Astrocyte (in vitro differentiated cells and primary cell): ENCODE results near the gene SFTPD. TPM values are rescaled to one million over a fixed set of nuclear protein-coding genes. Genes with fewer than 3 reads are reported as not detected.

Experiments
- DNase-seq: peaks from one replicate; pipeline ENCODE4 v3.0.0-alpha.2; 2010; ENCODE audit warnings: low read depth
- FAIRE-seq: peaks from 2 replicates; lab custom pipeline; 2011; peaks lifted over from hg19 to GRCh38; lab: Jason Lieb, UNC
- H2AFZ ChIP-seq: 2 replicates; pipeline ENCODE4 v1.6.0; 2012; ENCODE audit warnings: low read depth, low read length, inconsistent platforms
- H3K27ac ChIP-seq: 2 replicates; pipeline ENCODE4 v1.5.1; 2011; ENCODE audit warnings: low read depth, low read length, inconsistent platforms
- H3K27me3 ChIP-seq: 2 replicates; pipeline ENCODE4 v1.6.0; 2011; ENCODE audit warnings: low read length, inconsistent platforms; ENCODE audit not compliant: insufficient read depth
- H3K36me3 ChIP-seq: 2 replicates; pipeline ENCODE4 v1.5.1; 2011; ENCODE audit warnings: low read length, inconsistent platforms; ENCODE audit not compliant: insufficient read depth
- H3K4me1 ChIP-seq: 2 replicates; pipeline ENCODE4 v1.5.1; 2011; ENCODE audit warnings: low read length, inconsistent platforms; ENCODE audit not compliant: insufficient read depth
- H3K4me2 ChIP-seq: 2 replicates; pipeline ENCODE4 v1.6.0; 2012; ENCODE audit warnings: low read length, inconsistent platforms
- H3K4me3 ChIP-seq: 2 replicates; pipeline ENCODE4 v1.5.1; 2011; ENCODE audit warnings: low read depth, mild to moderate bottlenecking, low read length, inconsistent platforms; ENCODE audit not compliant: insufficient read depth
- H3K79me2 ChIP-seq: 2 replicates; pipeline ENCODE4 v1.6.0; 2012; ENCODE audit warnings: mild to moderate bottlenecking, low read length, inconsistent platforms; ENCODE audit not compliant: insufficient read depth
- H3K9ac ChIP-seq: 2 replicates; pipeline ENCODE4 v1.6.0; 2012; ENCODE audit warnings: mild to moderate bottlenecking, low read length, inconsistent platforms
- H3K9me3 ChIP-seq: 2 replicates; pipeline ENCODE4 v1.5.1; 2012; ENCODE audit warnings: low read depth, mild to moderate bottlenecking, low read length, inconsistent platforms; ENCODE audit not compliant: insufficient read depth
- H4K20me1 ChIP-seq: 2 replicates; pipeline ENCODE4 v1.6.0; 2012; ENCODE audit warnings: low read length, inconsistent platforms; ENCODE audit not compliant: insufficient read depth
- H3K27ac Mint-ChIP-seq: one replicate; pipeline ENCODE4 v1.8.0; 2021; ENCODE audit warnings: mild to moderate bottlenecking, mixed read lengths; ENCODE audit not compliant: unreplicated experiment
- H3K27me3 Mint-ChIP-seq: one replicate; pipeline ENCODE4 v1.8.0; 2021; ENCODE audit warnings: low read depth, mixed read lengths; ENCODE audit not compliant: unreplicated experiment
- H3K36me3 Mint-ChIP-seq: one replicate; pipeline ENCODE4 v1.8.0; 2021; ENCODE audit warnings: low read depth, mixed read lengths; ENCODE audit not compliant: unreplicated experiment
- H3K4me1 Mint-ChIP-seq: one replicate; pipeline ENCODE4 v1.8.0; 2021; ENCODE audit warnings: low read depth, mixed read lengths; ENCODE audit not compliant: unreplicated experiment
- H3K4me3 Mint-ChIP-seq: one replicate; pipeline ENCODE4 v1.8.0; 2021; ENCODE audit warnings: mild to moderate bottlenecking, moderate library complexity, mixed read lengths; ENCODE audit not compliant: unreplicated experiment
- H3K9me3 Mint-ChIP-seq: one replicate; pipeline ENCODE4 v1.8.0; 2021; ENCODE audit warnings: mild to moderate bottlenecking, mixed read lengths; ENCODE audit not compliant: unreplicated experiment
- CTCF ChIP-seq: IDR thresholded peaks from 2 replicates; pipeline ENCODE4 v1.5.1; 2011; ENCODE audit warnings: low read depth, mild to moderate bottlenecking, inconsistent platforms, low read length, moderate library complexity; ENCODE audit not compliant: insufficient read depth
- EZH2 ChIP-seq: IDR thresholded peaks from 2 replicates; pipeline ENCODE4 v1.6.1; 2012; ENCODE audit warnings: mild to moderate bottlenecking, low read length, inconsistent platforms; ENCODE audit not compliant: insufficient read depth
- total RNA-seq: library from RNA; stranded (reverse); gene quantifications from 2 replicates; pipeline ENCODE4 v1.2.1, GENCODE V29; 2021

Gene SFTPD
- total RNA-seq, 1 donor from 2014 or later = 0.27 TPM

GRCh38 chr10:79946271-79947082 is 2.4 kb downstream of the SFTPD start:
- no peaks in the 10 kb centered on the region for H3K4me1 ChIP-seq
- H3K27ac ChIP-seq = no peak overlapping the region
- no peak overlapping the region for H2AFZ ChIP-seq
- no peak overlapping the region for H3K4me3 ChIP-seq
- H3K79me2 ChIP-seq = no peaks in the 10 kb centered on the region
- peaks cover 7% of the 10 kb centered on the region for H3K9me3 Mint-ChIP-seq
- H3K4me1 Mint-ChIP-seq = no peaks in the 10 kb centered on the region
- H3K36me3 ChIP-seq = no peaks in the 10 kb centered on the region
- no peak overlapping the region for H3K4me2 ChIP-seq
- H3K27me3 ChIP-seq = peaks cover 4% of the 10 kb centered on the region
- H3K27me3 Mint-ChIP-seq = peaks cover 50% of the 10 kb centered on the region
- H3K36me3 Mint-ChIP-seq = no peaks in the 10 kb centered on the region
- FAIRE-seq (no peak), DNase-seq (no peak)
- TF ChIP-seq EZH2 (no peak), CTCF (no peak)
- no peaks in the 10 kb centered on the region for H4K20me1 ChIP-seq
- H3K4me3 Mint-ChIP-seq = no peak overlapping the region
- no peaks in the 10 kb centered on the region for H3K9me3 ChIP-seq
- H3K9ac ChIP-seq = no peak overlapping the region
- no peak overlapping the region for H3K27ac Mint-ChIP-seq

- H4K20me1 ChIP-seq = no peaks in the 10 kb centered on the region
- TF ChIP-seq EZH2 (no peak), CTCF (no peak)
- DNase-seq (no peak), FAIRE-seq (no peak)
- H2AFZ ChIP-seq = no peak overlapping the region
- no peaks in the 10 kb centered on the region for H3K79me2 ChIP-seq
- no peaks in the 10 kb centered on the region for H3K36me3 ChIP-seq
- H3K27ac Mint-ChIP-seq = no peak overlapping the region
- no peak overlapping the region for H3K27ac ChIP-seq
- peaks cover 57% of the 10 kb centered on the region for H3K27me3 Mint-ChIP-seq
- H3K9me3 ChIP-seq = no peaks in the 10 kb centered on the region
- no peaks in the 10 kb centered on the region for H3K4me1 Mint-ChIP-seq
- no peaks in the 10 kb centered on the region for H3K36me3 Mint-ChIP-seq
- no peak overlapping the region for H3K9ac ChIP-seq
- no peak overlapping the region for H3K4me3 Mint-ChIP-seq
- no peak overlapping the region for H3K4me3 ChIP-seq
- no peaks in the 10 kb centered on the region for H3K4me1 ChIP-seq
- peaks cover 4% of the 10 kb centered on the region for H3K27me3 ChIP-seq
- H3K4me2 ChIP-seq = no peak overlapping the region
- peaks cover 6% of the 10 kb centered on the region for H3K9me3 Mint-ChIP-seq
Measured at GRCh38 chr10:79944428-79945395, 4.2 kb downstream of the SFTPD start.
